GM06990 (cell line): ENCODE results near the gene AP1G2.

Source experiments
- DNase-seq: peaks from one replicate; pipeline ENCODE4 v3.0.0-alpha.2; 2011; ENCODE audit not compliant: insufficient read length; ENCODE audit errors: extremely low read depth
- H3K27me3 ChIP-seq: replicated peaks from 2 replicates; pipeline ENCODE4 v1.6.0; 2011; ENCODE audit warnings: low read length; ENCODE audit not compliant: control insufficient read depth, insufficient read depth
- H3K36me3 ChIP-seq: 2 replicates; pipeline ENCODE4 v1.5.1; 2011; ENCODE audit warnings: low read length; ENCODE audit not compliant: control insufficient read depth, insufficient read depth
- H3K4me3 ChIP-seq: replicated peaks from 2 replicates; pipeline ENCODE4 v1.5.1; 2011; ENCODE audit warnings: low read depth, mild to moderate bottlenecking, control low read depth, low read length
- TF ChIP-seq, protein P1 (sequence below): IDR thresholded peaks from 2 replicates; pipeline ENCODE4 v1.5.1; 2011; ENCODE audit warnings: low read length, control low read depth, mild to moderate bottlenecking, inconsistent platforms; ENCODE audit not compliant: insufficient read depth, poor library complexity, severe bottlenecking

Gene AP1G2

DNA sequence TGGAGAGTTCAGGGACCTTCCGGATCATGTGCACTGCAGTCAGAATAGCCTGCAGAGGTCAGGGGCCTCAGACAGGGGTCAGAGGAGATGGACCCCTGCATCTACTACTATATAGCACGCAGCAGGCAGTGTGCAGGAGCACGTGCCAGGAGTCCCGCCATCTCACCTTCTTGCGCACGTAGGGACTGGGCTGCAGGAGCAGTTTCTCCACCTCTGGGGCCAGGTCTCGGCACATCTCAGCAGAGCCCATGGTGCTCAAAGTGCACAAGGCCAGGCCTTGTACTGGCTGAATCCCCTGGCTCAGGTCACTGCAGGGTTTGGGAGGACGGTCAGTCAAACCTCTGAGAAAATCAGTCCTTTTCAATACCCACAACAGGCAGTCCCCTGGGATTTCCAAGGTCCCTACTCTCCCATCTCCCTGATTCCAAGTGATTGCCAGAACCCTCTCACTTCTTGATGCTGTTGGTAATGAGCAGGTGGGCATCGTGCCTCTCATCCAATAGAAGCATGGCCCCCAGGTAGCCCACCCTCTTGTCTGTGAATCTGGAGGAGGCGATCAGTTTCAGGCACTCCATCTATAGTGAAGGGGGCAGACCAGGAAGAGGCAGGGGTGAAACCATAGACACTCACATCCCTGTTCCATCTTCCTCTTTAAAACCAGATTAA lies 1.3 kb downstream of the AP1G2 start:
- Histone ChIP-seq H3K36me3 (peaks cover 27% of the 10 kb centered on the region), H3K27me3 (no peaks in the 10 kb centered on the region), H3K4me3 (peak overlapping the region; percentile 81)
- DNase-seq, result no peak
- TF ChIP-seq, protein P1, sequence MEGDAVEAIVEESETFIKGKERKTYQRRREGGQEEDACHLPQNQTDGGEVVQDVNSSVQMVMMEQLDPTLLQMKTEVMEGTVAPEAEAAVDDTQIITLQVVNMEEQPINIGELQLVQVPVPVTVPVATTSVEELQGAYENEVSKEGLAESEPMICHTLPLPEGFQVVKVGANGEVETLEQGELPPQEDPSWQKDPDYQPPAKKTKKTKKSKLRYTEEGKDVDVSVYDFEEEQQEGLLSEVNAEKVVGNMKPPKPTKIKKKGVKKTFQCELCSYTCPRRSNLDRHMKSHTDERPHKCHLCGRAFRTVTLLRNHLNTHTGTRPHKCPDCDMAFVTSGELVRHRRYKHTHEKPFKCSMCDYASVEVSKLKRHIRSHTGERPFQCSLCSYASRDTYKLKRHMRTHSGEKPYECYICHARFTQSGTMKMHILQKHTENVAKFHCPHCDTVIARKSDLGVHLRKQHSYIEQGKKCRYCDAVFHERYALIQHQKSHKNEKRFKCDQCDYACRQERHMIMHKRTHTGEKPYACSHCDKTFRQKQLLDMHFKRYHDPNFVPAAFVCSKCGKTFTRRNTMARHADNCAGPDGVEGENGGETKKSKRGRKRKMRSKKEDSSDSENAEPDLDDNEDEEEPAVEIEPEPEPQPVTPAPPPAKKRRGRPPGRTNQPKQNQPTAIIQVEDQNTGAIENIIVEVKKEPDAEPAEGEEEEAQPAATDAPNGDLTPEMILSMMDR, result no peak

DNA sequence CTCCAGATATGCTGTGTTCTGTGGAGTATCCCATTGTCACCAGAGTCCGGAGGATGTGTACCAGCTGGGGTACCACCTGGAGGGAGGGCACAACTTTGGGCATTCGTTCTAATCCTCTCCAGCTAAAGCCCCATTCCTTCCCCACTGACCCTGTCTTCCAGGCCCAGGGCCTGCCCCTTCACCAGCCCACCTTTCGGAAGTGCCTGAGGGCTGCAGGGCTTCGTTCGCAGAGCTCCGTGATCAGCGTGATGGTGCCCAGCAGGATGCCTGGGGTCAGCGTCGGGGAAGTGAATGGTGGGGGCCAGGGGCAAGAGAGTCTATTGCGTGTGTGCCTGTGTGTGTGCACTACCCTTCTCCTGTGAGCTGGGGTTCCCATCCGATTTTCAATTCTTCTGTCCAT lies 2.0 kb downstream of the AP1G2 start:
- H3K27me3 ChIP-seq, result no peaks in the 10 kb centered on the region
- no peak for DNase-seq
- H3K36me3 ChIP-seq, result peaks cover 29% of the 10 kb centered on the region
- no peak overlapping the region for H3K4me3 ChIP-seq
- TF ChIP-seq, protein P1, result no peak

DNA sequence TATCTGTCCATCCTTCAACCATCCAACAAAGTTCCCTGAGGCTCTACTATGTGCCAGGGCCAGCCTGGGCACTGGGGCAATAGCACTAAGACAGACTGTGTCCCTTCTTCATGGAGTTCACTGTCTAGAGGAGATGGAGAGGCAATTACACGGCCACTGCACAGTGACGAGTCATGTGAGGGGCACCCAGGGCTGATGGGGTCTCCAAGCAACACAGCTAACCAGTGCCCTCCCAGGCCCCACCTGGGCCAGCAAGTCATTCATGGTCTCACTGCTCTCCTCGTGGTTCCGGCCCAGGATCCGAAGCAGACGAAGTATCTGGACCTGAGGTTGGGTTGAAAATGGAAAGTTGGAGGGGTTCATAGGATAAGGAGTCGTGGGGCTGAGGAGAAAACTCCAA lies 2.7 kb downstream of the AP1G2 start:
- H3K27me3 ChIP-seq, result no peaks in the 10 kb centered on the region
- no peak for DNase-seq
- no peak overlapping the region for H3K4me3 ChIP-seq
- peaks cover 36% of the 10 kb centered on the region for H3K36me3 ChIP-seq
- TF ChIP-seq, protein P1, result no peak

DNA sequence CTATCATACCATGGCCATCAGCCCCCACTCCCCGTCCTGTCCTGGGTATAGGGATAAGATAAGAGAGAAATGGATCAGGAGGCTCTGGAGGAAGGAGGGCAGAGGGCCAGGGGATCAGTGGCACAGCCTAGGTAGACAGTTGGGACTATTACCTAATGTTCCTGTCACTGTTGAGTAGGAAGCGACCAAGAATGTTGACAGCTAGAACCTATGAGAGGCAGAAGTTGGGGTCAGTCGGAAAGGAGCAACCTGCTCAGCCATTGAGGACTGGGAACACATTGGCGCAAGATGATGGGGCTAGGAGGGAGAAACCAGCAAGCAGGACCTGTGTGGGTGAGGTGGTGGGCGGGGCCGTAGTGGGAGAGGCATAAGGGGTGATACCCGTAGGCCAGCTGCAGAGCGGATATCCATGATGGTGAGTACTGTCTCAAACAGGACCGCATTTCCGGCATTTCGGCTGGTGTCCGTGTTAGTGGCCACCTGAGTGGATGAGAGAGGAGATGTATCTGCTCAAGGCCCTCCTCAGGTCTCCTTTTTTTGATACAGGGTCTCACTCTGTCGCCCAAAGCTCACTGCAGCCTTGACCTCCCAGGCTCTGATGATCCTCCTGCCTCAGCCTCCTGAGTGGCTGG lies 3.3 kb downstream of the AP1G2 start:
- H3K36me3 ChIP-seq, result peaks cover 40% of the 10 kb centered on the region
- TF ChIP-seq, protein P1, result no peak
- no peaks in the 10 kb centered on the region for H3K27me3 ChIP-seq
- H3K4me3 ChIP-seq, result no peak overlapping the region
- no peak for DNase-seq

DNA sequence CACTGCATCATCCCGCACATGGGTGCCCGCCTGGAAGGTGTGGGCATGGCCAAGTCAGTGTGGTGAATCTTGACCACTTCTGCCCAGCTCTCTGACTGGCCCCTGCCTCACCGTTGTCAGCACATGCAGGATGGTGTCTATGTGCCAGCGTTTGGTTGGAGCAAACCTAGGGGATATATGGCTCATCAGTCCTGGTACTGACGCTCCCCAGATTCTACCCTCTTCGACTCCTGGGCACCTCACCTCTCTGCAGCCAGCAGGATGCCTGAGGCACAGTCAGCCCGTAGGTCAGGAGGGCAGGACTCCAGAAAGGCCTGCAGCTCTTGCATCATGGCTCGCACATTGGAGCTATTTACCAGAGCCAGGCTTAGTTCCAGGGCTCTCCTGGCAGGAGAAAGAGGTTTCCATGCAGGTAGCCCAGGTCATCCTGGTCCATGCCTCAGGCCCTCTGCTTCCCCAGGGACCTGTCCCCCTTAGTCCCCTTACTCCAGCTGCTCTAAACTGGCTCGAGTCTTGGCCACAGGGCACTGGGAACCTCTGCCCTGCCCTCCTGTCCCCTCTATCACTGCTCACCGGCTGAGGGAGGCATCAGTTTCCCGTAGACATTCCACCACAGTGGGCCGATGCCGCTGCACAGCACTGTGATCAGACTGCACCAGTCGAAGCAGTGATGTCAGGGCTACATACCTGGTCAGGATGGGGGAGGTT lies 4.0 kb downstream of the AP1G2 start:
- DNase-seq, result no peak
- Histone ChIP-seq H3K36me3 (peaks cover 43% of the 10 kb centered on the region), H3K4me3 (no peak overlapping the region), H3K27me3 (no peaks in the 10 kb centered on the region)
- TF ChIP-seq, protein P1, result no peak
